GM19240 (cell line): ENCODE data around the gene IFNL2.
"Not testable (repeated sequence)": the region's sequence is repeated elsewhere in the genome, so short reads cannot be mapped to it uniquely, and the experiment has no call there.

ENCODE experiments used
- DNase-seq: peaks from one replicate; pipeline ENCODE4 v3.0.0; 2011; ENCODE audit warnings: low spot score; ENCODE audit not compliant: insufficient read length

IFNL2 gene

DNA sequence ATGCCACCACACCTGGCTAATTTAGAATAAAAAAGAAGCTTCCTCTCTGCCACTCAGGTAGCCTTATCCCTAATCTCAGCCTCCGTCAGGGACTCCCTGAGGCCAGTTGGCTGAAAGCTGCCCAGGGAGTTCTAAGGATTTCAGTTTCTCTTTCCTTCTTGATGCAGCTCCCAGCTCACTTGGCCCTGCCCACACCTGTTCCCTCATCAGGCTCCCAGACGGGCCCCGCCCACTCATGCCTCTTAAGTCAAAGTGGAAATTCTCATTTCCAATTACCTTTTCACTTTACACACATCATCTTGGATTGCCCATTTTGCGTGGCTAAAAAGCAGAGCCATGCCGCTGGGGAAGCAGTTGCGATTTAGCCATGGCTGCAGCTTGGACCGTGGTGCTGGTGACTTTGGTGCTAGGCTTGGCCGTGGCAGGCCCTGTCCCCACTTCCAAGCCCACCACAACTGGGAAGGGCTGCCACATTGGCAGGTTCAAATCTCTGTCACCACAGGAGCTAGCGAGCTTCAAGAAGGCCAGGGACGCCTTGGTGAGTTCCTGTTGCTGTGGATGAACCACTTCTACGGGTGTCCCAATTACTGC is 28.0 kb downstream of the IFNL2 start, which contains the start of gene IFNL1:
IFNL1 (plus strand) TSS at position 353 of the 591 bp plus-strand sequence; CDS start at position 368, 15 bp downstream.
- no peak for DNase-seq

DNA sequence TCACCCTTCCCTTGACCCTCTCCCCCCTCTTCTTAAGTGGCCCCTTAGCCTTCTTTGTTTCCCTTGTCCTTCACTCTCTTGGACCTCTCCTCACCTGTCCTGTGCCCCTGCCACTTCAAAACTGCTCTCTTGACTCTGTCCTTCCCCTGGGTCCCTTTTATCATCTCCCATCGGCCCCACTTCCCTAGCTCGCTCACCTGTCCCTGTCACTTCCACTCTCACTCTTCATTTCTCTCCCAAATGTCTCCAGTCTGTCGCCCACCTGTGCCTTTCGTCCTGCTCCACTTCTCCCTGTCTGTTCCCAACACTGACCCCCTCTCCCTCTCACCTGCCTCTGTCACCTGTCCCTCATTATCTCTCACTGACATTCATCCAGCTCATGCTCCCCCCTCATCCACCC is 28.7 kb downstream of the IFNL2 start:
- no peak for DNase-seq

- no peak for DNase-seq
Observed at GRCh38 chr19:39297931-39298634, 29.9 kb downstream of the IFNL2 start.

- DNase-seq = no peak
Observed at GRCh38 chr19:39299404-39299803, 31.2 kb downstream of the IFNL2 start.

DNA sequence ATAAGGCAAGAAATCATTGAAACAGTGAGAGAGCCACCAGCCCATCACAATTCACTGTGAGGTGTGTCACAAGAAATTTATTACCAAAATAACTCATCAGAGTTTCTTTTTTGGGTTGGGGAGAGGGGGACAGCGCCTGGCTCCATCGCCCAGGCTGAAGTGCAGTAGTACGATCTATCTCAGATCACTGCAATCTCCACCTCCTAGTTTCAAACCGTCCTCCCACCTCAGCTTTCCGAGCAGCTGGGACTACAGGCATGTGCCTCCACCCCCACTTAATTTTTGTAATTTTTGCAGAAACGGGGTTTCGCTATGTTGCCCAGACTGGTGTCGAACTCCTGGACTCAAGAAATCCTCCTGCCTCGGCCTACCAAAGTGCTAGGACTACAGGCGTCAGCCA is 31.6 kb downstream of the IFNL2 start:
- DNase-seq = no peak

GRCh38 chr19:39301021-39301420 is 32.8 kb downstream of the IFNL2 start:
- DNase-seq = no peak

- DNase-seq = no peak
Observed at GRCh38 chr19:39301562-39301961, 33.4 kb downstream of the IFNL2 start.

DNA sequence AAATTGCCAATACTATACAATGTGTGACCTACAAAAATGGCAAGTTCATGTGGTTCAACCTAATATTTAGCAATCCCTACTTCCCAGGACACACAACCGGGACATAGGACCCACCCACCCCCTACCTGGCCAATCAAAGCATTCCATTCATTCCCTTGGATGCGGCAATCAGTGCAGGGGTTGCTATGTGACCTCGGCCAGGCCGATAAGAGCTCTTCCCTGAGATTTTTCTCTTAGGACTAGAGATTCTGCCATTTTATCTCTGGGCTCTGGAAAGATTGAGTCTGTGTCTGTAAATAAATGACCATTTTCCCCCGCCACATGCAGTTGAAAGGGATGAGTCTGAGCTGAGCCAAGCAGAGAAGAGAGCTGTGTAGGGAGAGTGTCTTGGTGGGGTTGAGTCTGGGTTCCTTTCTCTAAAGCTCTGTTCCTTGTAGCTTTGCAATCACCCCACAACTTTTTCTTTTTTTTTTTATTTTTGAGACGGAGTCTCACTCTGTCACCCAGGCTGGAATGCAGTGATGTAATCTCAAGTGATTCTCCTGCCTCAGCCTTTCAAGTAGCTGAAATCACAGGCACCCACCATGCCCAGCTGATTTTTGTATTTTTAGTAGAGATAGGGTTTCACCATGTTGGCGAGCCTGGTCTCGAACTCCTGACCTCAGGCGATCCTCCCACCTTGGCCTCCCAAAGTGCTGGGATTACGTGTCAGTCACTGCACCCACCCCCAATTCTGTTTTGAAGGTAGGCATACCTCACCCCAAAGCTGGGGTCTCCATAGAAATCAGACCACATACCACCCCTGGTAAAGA is 35.4 kb downstream of the IFNL2 start:
- DNase-seq = no peak

DNA sequence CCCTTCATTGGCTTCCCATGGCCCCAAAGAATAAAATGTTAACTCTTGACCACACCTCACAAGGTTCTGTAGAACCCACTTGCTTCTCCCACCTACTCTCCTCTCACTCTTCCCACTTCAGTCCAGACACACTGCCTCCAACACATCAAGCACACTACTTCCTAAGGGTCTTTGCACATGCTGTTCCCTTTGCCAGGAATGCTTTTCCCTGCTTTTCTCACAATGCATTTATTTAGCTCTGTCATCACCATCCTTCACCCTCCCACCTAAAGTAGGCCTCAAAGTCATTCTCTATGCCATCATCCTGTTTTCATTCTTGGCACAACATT is 36.0 kb downstream of the IFNL2 start:
- DNase-seq = no peak

GRCh38 chr19:39304701-39305571 is 36.7 kb downstream of the IFNL2 start:
- no peak for DNase-seq

- DNase-seq = no peak
Observed at GRCh38 chr19:39306075-39306474, 37.9 kb downstream of the IFNL2 start.

- no peak for DNase-seq
Observed at GRCh38 chr19:39307046-39307821, 39.0 kb downstream of the IFNL2 start.

- no peak for DNase-seq
Observed at GRCh38 chr19:39307822-39308530, 39.8 kb downstream of the IFNL2 start.

DNA sequence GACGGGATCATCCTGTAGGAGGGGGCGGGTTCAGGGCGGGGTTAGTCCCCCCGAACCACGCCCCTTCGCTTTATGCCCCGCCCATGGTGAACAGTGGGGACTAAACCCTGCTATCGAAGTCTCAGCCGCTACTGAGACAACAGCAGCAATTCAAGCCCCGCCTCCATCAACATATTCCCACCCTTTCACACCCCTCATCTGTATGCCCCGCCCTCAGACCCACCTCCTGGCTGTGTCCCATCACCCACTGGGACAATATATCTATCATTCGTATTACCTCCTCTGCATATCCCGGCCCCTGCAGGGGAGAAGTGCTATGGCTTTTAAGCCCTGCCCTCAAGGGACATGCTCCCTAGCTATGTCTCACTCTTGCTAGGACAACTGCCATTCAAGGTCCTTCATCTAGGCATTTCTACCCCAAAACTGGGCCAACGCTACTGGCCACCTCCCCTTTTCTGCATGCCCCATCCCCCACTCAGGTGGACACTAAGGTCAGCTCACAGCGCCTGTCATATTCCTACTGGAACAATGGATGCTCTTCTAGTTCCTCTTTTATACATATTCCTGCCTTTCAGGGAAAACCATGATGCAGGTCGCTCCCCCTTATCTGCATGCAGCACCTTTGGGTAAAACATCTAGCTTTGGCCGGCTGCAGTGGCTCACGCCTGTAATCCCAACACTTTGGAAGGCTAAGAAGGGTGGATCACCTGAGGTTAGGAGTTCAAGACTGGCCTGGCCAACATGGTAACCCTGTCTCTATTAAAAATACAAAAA is 40.5 kb downstream of the IFNL2 start:
- DNase-seq = no peak

DNA sequence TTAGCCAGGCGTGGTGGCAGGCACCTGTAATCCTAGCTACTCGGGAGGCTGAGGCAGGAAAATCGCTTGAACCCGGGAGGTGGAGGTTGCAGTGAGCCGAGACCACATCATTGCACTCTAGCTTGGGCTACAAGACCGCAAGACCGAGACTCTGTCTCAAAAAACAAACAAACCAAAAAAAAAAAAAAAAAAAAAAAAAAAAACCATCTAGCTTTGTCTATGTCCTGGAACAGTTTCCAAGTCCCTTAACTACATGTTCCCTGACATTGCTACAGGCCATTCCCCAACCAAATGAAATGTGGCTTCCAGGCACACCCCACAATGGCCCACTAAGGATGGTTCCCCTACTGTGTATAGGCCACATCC is 41.1 kb downstream of the IFNL2 start:
- DNase-seq = not testable (repeated sequence)

GRCh38 chr19:39310558-39311311 is 42.5 kb downstream of the IFNL2 start:
- DNase-seq = no peak

- no peak for DNase-seq
Observed at GRCh38 chr19:39314016-39314728, 46.0 kb downstream of the IFNL2 start.

GRCh38 chr19:39315933-39316332 is 47.7 kb downstream of the IFNL2 start:
- DNase-seq = no peak
